Measurements from ENCODE around the gene C1QTNF8. TPM values are rescaled to one million over a fixed set of nuclear protein-coding genes. Genes with fewer than 3 reads are reported as not detected.

C1QTNF8 gene
- total and polyA plus RNA-seq, 2 of the 13 experiments (the other 11 are each of a cell fraction or from before 2014, with no cell fraction given) = 0.09 TPM; not detected in 1

DNA sequence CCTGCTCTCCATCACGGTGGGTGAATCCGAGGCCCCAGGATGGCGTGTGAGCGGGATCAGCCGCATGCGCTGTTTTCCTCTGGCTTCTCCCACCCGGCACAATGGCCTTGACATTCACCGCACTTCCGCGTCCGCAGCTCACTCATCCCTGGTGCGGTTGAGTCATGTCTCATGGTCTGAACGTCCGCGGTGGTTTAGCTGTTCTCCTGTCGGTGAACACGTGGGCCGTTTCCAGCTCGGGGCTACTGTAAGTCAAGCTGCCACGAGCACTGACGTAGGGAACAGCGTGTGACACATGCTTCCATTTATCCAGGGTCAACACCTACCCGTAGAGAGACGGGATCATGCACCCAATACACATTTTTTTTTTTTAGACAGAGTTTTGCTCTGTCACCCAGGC is 41.6 kb upstream of the C1QTNF8 start (continued):
- 0 out of 2 replicates have a peak, but pooled peaks have one; percentile 44 for TF ChIP-seq ZNF816 (CRISPR knock-in tag; IDR thresholded peaks at IDR 0.05; ENCODE audit: borderline replicate concordance)
- TF ChIP-seq HHEX (CRISPR knock-in tag; IDR thresholded peaks at IDR 0.05) = no peak
- TF ChIP-seq, protein P1, sequence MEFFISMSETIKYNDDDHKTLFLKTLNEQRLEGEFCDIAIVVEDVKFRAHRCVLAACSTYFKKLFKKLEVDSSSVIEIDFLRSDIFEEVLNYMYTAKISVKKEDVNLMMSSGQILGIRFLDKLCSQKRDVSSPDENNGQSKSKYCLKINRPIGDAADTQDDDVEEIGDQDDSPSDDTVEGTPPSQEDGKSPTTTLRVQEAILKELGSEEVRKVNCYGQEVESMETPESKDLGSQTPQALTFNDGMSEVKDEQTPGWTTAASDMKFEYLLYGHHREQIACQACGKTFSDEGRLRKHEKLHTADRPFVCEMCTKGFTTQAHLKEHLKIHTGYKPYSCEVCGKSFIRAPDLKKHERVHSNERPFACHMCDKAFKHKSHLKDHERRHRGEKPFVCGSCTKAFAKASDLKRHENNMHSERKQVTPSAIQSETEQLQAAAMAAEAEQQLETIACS (CRISPR knock-in tag; IDR thresholded peaks at IDR 0.05) = no peak
- no peak for TF ChIP-seq EED (CRISPR knock-in tag; IDR thresholded peaks at IDR 0.05)
- TF ChIP-seq ZNF780A (CRISPR knock-in tag; IDR thresholded peaks at IDR 0.05) = no peak
- no peak for TF ChIP-seq ZNF776 (CRISPR knock-in tag; IDR thresholded peaks at IDR 0.05)
- no peak for TF ChIP-seq MTA3 (CRISPR knock-in tag; IDR thresholded peaks at IDR 0.05)
- no peak for TF ChIP-seq RBFOX2 (IDR thresholded peaks at IDR 0.05; ENCODE audit: low read depth, low read length)
- TF ChIP-seq, protein P2, sequence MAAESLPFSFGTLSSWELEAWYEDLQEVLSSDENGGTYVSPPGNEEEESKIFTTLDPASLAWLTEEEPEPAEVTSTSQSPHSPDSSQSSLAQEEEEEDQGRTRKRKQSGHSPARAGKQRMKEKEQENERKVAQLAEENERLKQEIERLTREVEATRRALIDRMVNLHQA (CRISPR knock-in tag; IDR thresholded peaks at IDR 0.05) = no peak
- peak; percentile 93 for TF ChIP-seq MXI1 (IDR thresholded peaks at IDR 0.05; ENCODE audit: borderline replicate concordance, low read depth, low read length)
- no peak for TF ChIP-seq IKZF4 (CRISPR knock-in tag; IDR thresholded peaks at IDR 0.05; ENCODE audit: borderline replicate concordance, low read depth, not compliant biosample characterization)
- TF ChIP-seq CBX2 (IDR thresholded peaks at IDR 0.05; ENCODE audit: low read depth, low read length) = no peak
- no peak for TF ChIP-seq CBX2 (CRISPR knock-in tag; IDR thresholded peaks at IDR 0.05; ENCODE audit: low read depth)
- no peak for TF ChIP-seq ZNF24 (IDR thresholded peaks at IDR 0.05)
- no peak for TF ChIP-seq NKX3-1 (CRISPR knock-in tag; IDR thresholded peaks at IDR 0.05)
- no peak for TF ChIP-seq ZSCAN20 (CRISPR knock-in tag; IDR thresholded peaks at IDR 0.05; ENCODE audit: borderline replicate concordance)
- TF ChIP-seq, protein P3, sequence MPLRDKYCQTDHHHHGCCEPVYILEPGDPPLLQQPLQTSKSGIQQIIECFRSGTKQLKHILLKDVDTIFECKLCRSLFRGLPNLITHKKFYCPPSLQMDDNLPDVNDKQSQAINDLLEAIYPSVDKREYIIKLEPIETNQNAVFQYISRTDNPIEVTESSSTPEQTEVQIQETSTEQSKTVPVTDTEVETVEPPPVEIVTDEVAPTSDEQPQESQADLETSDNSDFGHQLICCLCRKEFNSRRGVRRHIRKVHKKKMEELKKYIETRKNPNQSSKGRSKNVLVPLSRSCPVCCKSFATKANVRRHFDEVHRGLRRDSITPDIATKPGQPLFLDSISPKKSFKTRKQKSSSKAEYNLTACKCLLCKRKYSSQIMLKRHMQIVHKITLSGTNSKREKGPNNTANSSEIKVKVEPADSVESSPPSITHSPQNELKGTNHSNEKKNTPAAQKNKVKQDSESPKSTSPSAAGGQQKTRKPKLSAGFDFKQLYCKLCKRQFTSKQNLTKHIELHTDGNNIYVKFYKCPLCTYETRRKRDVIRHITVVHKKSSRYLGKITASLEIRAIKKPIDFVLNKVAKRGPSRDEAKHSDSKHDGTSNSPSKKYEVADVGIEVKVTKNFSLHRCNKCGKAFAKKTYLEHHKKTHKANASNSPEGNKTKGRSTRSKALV (CRISPR knock-in tag; IDR thresholded peaks at IDR 0.05) = no peak; the same call in 1 of the 2 replicates
- no peak for TF ChIP-seq PHF21A (CRISPR knock-in tag; IDR thresholded peaks at IDR 0.05)
- TF ChIP-seq ARID2 (CRISPR knock-in tag; IDR thresholded peaks at IDR 0.05; ENCODE audit: borderline replicate concordance) = no peak
- TF ChIP-seq NRL (CRISPR knock-in tag; IDR thresholded peaks at IDR 0.05; ENCODE audit: borderline replicate concordance) = no peak
- TF ChIP-seq, protein P4, sequence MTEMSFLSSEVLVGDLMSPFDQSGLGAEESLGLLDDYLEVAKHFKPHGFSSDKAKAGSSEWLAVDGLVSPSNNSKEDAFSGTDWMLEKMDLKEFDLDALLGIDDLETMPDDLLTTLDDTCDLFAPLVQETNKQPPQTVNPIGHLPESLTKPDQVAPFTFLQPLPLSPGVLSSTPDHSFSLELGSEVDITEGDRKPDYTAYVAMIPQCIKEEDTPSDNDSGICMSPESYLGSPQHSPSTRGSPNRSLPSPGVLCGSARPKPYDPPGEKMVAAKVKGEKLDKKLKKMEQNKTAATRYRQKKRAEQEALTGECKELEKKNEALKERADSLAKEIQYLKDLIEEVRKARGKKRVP (CRISPR knock-in tag; IDR thresholded peaks at IDR 0.05) = 0 out of 4 replicates have a peak, but pooled peaks of 1 of the 2 experiments have one; percentile 62
- TF ChIP-seq, protein P5, sequence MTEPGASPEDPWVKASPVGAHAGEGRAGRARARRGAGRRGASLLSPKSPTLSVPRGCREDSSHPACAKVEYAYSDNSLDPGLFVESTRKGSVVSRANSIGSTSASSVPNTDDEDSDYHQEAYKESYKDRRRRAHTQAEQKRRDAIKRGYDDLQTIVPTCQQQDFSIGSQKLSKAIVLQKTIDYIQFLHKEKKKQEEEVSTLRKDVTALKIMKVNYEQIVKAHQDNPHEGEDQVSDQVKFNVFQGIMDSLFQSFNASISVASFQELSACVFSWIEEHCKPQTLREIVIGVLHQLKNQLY (CRISPR knock-in tag; IDR thresholded peaks at IDR 0.05) = peak; percentile 61
- no peak for TF ChIP-seq HCFC1 (IDR thresholded peaks at IDR 0.05; ENCODE audit: low read depth, low read length)
- TF ChIP-seq SPEN (CRISPR knock-in tag; IDR thresholded peaks at IDR 0.05; ENCODE audit: low read depth) = no peak
- no peak for TF ChIP-seq XRCC5 (optimal IDR thresholded peaks at IDR 0.05; ENCODE audit: low read length)
- no peak for TF ChIP-seq KAT7 (CRISPR knock-in tag; IDR thresholded peaks at IDR 0.05; ENCODE audit: borderline replicate concordance)
- TF ChIP-seq, protein P6, sequence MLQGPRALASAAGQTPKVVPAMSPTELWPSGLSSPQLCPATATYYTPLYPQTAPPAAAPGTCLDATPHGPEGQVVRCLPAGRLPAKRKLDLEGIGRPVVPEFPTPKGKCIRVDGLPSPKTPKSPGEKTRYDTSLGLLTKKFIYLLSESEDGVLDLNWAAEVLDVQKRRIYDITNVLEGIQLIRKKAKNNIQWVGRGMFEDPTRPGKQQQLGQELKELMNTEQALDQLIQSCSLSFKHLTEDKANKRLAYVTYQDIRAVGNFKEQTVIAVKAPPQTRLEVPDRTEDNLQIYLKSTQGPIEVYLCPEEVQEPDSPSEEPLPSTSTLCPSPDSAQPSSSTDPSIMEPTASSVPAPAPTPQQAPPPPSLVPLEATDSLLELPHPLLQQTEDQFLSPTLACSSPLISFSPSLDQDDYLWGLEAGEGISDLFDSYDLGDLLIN (CRISPR knock-in tag; IDR thresholded peaks at IDR 0.05; ENCODE audit: borderline replicate concordance) = no peak
